Erythroblast (primary cell): ENCODE results near the gene TRIM61.
"Not testable (repeated sequence)": the region's sequence is repeated elsewhere in the genome, so short reads cannot be mapped to it uniquely, and the experiment has no call there.

Source experiments
- DNase-seq, 2 experiments: peaks; one replicate each; lab custom pipeline; 2025; lab: John Stamatoyannopoulos, UW
- GATA1 ChIP-seq: IDR thresholded peaks from 2 replicates; pipeline ENCODE4 v1.6.1; 2011; ENCODE audit warnings: low read depth, mild to moderate bottlenecking, control low read depth, low read length, moderate library complexity
- POLR2A ChIP-seq: IDR thresholded peaks from 2 replicates; pipeline ENCODE4 v1.6.1; 2011; ENCODE audit warnings: mild to moderate bottlenecking, low read length

TRIM61 gene

GRCh38 chr4:164977243-164978164 is at the start of gene TRIM61:
TSS of gene TRIM61 (minus strand) at chr4:164977657. CDS start at chr4:164970002, 7,655 bp downstream.
- TF ChIP-seq GATA1 (no peak), POLR2A (peak; percentile 35)
- DNase-seq: peak; percentile 28 to 30

GRCh38 chr4:165025782-165026181 is 48.3 kb upstream of the TRIM61 start:
- not testable (repeated sequence) for DNase-seq

DNA sequence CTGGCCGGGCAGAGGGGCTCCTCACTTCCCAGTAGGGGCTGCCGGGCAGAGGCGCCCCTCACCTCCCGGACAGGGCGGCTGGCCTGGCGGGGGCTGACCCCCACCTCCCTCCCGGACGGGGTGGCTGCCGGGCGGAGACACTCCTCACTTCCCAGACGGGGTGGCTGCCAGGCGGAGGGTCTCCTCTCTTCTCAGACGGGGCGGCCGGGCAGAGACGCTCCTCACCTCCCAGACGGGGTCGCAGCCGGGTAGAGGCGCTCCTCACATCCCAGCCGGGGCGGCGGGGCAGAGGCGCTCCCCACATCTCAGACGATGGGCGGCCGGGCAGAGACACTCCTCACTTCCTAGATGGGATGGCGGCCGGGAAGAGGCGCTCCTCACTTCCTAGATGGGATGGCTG is 42.5 kb upstream of the TRIM61 start:
- DNase-seq: not testable (repeated sequence)

- TF ChIP-seq POLR2A: no peak
- no peak for TF ChIP-seq GATA1
- no peak for DNase-seq
These were observed 39.5 kb upstream of the TRIM61 start for GRCh38 chr4:165016971-165017370.

DNA sequence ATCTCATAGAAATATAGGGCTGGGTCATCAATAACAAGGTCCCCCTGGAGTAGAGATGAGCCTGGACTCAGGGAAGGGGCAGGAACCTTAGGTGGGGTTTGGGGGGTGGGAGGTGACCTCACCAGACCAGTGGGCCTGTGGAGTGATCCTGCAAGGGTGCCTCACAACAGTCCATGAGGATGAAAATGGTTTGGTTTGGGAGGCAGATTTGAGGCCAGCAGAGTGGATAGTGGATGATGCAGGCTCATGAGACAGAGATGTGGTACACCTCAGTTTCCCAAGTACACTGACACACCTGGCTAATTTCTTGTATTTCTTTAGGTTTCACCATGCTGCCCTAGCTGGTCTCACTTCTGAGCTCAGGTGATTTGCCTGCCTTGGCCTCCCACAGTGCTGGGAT is 36.2 kb upstream of the TRIM61 start:
- no peak for DNase-seq
- TF ChIP-seq POLR2A (no peak), GATA1 (no peak)

GRCh38 chr4:165011403-165011802 is 33.9 kb upstream of the TRIM61 start:
- TF ChIP-seq POLR2A: no peak
- no peak for TF ChIP-seq GATA1

GRCh38 chr4:165010991-165011390 is 33.5 kb upstream of the TRIM61 start:
- DNase-seq: no peak
- TF ChIP-seq GATA1 (no peak), POLR2A (no peak)

More at GRCh38 chr4:165011403-165011802, 33.9 kb upstream of the TRIM61 start:
- no peak for DNase-seq

- TF ChIP-seq GATA1 (no peak), POLR2A (no peak)
- no peak for DNase-seq
These were observed 33.0 kb upstream of the TRIM61 start for GRCh38 chr4:165010487-165010886.

GRCh38 chr4:165009493-165010227 is 32.2 kb upstream of the TRIM61 start:
- no peak for TF ChIP-seq POLR2A
- no peak for TF ChIP-seq GATA1
- no peak for DNase-seq

DNA sequence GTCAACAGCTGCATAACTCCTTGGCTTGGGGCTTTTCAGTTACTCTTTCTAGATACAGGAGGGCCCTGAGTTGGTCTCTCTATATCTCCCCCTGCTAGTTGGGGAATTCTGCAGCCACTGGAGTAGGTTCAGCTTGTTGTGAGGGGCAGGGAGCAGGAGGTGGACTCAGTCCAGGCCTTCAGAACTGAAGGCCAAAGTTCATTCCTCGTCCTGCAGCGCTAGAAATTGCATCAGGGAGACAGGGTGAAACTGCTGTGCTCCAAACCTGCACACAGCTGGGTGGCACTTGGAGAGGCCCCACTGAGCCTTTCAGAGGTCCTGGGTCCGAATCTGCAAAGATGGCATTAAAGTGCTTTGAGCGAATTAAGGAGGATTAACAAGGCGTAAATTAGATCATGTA is 29.4 kb upstream of the TRIM61 start:
- TF ChIP-seq POLR2A (no peak), GATA1 (no peak)
- DNase-seq: no peak

- DNase-seq: no peak
- TF ChIP-seq GATA1 (no peak), POLR2A (no peak)
These were observed 29.0 kb upstream of the TRIM61 start for GRCh38 chr4:165006456-165006855.

DNA sequence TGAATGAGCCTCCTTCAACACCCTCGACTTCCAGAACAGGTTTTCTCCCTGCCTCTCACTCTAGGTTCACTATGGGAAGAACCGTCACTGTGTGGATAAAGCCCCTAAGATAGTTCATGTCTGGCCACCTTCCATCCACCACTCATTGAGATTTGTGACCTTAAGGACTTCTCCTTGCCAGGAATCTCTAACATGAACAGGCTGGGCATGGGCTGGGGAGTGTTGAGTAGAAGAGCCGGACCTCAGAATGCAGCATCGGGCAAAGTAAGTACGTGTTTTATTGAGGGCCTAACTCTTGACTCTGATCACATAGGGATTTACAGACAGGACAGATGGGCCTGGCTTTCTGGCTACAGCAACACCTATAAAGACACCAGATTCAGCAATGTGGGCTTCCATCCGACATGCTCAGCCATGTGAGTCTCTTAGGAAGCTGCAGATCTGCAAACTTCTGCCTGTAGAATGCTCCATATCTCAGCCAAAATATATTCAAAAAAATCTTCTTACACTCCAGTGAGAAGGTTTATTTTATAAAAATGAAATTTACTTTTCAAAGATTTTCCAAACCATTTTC is 28.0 kb upstream of the TRIM61 start:
- TF ChIP-seq GATA1 (no peak), POLR2A (no peak)
- DNase-seq: no peak

DNA sequence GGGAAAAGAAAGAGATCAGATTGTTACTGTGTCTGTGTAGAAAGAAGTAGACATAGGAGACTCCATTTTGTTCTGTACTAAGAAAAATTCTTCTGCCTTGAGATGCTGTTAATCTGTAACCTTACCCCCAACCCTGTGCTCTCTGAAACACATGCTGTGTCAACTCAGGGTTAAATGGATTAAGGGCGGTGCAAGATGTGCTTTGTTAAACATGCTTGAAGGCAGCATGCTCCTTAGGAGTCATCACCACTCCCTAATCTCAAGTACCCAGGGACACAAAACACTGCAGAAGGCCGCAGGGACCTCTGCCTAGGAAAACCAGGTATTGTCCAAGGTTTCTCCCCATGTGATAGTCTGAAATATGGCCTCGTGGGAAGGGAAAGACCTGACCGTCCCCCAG is 24.5 kb upstream of the TRIM61 start:
- not testable (repeated sequence) for DNase-seq

DNA sequence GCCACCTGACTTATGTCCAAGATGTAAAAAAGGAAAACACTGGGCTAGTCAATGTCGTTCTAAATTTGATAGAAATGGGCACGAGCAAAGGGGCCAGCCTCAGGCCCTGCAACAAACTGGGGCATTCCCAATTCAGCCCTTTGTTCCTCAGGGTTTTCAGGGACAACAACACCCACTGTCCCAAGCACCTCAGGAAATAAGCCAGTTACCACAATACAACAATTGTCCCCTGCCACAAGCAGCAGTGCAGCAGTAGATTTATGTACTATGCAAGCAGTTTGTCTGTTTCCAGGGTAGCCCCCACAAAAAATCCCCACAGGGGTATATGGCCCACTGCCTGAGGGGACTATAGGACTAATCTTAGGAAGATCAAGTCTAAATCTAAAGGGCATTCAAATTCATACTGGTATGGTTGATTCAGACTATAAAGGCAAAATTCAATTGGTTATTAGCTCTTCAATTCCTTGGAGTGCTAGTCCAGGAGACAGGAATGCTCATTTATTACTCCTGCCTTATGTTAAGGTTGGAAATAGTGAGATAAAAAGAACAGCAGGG is 21.1 kb upstream of the TRIM61 start:
- not testable (repeated sequence) for DNase-seq

GRCh38 chr4:164997941-164998340 is 20.5 kb upstream of the TRIM61 start:
- DNase-seq: no peak
- TF ChIP-seq POLR2A (no peak), GATA1 (no peak)
